ENCODE measurements around the gene MUC5B.
"Not testable (repeated sequence)": the region's sequence is repeated elsewhere in the genome, so short reads cannot be mapped to it uniquely, and the experiment has no call there.

The MUC5B gene

DNA sequence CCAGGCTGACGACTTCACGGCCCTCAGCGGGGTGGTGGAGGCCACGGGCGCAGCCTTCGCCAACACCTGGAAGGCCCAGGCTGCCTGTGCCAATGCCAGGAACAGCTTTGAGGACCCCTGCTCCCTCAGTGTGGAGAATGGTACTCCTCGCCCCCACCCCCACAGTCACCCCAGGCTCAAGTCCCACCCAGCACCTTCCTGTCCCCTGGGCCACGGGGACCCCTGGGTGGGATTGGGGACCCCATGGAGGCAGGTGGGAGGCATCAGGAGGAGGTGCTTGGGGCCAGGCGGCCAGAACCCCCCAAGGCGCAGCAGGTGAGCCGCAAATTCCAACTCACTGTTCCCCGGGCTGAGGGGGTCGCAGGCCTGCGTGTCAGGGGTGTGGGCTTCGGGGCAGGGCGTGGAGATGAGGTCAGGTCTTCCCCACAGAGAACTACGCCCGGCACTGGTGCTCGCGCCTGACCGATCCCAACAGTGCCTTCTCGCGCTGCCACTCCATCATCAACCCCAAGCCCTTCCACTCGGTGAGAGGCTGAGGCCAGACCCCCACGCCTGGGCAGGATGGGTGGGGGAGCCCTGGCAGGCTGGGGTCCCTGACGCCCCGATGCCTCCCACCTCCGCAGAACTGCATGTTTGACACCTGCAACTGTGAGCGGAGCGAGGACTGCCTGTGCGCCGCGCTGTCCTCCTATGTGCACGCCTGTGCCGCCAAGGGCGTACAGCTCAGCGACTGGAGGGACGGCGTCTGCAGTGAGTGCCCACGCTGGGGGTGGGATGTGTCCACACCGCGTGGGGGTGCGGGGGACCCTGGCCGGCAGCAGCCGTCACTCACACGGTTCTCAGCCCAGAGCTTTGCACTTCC, 9.4 kb downstream of the MUC5B start:
- DNase-seq (ENCODE audit: low read depth in 2 of 2) = no peak

DNA sequence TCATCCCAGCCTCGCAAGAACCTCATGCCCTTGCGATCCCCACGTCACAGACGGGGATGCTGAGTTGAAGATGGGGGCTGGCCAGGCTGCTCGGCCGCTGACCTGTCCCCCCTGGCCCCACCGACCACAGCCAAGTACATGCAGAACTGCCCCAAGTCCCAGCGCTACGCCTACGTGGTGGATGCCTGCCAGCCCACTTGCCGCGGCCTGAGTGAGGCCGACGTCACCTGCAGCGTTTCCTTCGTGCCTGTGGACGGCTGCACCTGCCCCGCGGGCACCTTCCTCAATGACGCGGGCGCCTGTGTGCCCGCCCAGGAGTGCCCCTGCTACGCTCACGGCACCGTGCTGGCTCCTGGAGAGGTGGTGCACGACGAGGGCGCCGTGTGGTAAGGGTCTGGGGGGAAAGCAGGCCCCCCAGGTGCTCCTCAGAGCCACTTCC, 10.0 kb downstream of the MUC5B start:
- DNase-seq (ENCODE audit: low read depth in 2 of 2) = no peak

DNA sequence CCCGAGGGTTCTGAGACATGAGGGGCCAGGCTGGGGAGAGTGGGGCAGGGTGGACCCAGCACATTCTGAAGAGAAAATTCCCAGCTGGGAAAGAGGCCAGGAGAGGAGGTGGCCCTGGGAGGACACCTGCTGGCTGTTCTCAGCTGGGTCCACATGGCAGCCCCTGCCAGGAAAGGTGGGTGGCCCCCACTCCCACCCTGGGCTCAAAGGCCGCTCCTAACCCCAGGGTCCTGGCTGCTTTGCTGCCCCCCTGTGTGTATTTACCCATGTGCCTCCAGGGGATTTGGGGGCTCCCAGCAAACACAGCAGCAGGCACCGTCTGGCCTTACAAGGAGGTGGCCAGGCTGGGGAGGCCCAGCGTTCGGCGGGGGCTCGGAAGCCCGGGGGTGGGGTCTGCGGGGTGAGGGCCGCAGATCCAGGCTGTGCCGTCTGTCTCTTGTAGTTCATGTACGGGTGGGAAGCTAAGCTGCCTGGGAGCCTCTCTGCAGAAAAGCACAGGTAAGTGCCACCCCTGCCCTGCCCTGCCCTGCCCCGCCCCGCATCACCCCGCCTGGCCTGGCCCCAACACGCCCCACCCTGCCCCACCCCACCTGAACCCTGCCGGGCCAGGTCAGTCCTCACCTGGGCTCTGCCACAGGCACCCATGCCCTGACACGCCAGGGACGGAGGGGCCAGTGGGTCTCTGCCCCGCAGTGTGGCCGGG, 10.6 kb downstream of the MUC5B start:
- no peak for DNase-seq (ENCODE audit: low read depth in 2 of 2)

DNA sequence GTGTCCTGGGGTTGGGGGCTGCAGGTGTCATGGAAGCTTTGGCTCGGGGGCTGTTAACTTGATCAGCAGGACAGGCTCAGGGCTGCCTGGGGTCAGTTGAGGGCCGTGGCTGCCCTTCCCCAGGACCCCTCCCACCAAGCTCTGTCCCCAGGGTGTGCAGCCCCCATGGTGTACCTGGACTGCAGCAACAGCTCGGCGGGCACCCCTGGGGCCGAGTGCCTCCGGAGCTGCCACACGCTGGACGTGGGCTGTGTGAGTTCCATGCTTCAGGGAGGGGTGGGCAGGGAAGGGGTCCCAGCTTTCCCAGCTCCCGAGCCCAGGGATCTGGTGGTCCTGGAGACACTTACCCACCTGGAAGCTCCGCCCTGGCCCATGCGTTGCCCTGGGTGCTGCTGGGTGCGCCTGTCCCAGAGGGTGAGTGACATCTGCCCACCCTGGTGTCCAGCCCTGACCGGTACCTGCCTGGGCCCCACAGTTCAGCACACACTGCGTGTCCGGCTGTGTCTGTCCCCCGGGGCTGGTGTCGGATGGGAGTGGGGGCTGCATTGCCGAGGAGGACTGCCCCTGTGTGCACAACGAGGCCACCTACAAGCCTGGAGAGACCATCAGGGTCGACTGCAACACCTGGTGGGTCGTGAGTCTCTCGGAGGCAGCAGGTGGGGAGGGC, 11.3 kb downstream of the MUC5B start:
- no peak for DNase-seq (ENCODE audit: low read depth in 2 of 2)

DNA sequence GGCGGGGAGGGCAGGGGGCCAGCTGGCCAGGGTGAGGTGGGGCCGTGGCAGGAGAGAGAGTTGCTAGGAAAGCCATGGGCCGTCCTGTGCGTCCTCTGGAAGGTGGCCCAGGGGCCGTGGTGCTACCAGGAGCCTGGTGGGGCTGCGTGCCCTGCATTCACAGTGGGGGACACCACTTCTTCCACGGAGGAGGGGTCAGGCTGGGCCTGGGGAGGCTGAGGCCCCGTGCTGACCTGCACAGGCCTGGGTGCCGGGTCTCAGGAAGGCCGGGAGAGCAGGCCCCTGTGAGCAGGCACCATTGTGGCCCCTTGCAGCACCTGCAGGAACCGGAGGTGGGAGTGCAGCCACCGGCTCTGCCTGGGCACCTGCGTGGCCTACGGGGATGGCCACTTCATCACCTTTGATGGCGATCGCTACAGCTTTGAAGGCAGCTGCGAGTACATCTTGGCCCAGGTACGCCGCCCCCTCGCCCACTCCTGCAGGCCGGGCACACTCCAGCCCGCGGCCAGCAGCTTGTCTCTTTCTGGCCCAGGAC, 12.0 kb downstream of the MUC5B start:
- DNase-seq (ENCODE audit: low read depth in 2 of 2) = no peak

DNA sequence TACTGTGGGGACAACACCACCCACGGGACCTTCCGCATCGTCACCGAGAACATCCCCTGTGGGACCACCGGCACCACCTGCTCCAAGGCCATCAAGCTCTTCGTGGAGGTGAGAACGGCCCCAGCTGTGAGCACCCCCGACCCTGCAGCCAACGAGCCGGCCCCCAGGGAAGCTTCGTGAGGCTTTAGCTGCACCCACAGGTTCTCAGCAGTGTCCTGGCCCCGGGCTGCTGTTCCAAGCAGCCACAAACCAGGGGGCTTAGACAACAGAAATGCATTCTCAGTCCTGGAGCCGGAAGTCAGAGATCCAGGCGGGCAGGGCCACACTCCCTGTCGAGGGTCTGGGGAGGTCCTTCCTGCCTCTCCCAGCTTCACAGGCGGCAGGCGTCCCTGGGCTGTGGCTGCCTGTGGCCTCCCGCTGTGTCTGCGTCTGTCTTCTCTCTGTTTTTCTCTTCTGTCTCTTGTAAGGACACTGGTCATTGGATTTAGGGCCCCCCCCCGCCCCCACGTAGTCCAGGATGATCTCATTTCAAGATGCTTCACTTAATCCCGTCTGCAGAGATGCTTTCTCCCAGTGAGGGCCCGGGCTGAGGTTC, 12.5 kb downstream of the MUC5B start:
- DNase-seq (ENCODE audit: low read depth in 2 of 2) = no peak

DNA sequence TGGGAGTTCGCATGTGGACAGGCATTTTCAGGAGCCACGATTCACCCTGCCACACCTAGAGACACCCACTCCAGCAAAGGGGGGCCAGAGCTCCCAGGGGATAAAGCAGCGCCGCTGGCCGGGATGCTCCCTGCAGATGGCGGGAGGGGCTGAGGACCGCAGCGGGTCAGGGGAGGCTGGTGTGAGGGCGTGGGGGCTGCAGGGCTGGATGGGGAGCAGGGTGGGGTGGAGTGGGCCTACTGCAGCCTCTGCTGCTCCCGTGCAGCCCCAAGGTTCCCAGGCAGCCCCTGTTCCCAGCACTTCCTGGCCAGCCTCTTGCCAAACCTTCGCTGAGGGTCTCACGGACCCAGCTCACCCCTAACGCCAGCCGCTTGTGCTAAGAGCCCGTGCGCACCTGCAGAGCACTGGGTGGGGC, 13.0 kb downstream of the MUC5B start:
- no peak for DNase-seq (ENCODE audit: low read depth in 2 of 2)

DNA sequence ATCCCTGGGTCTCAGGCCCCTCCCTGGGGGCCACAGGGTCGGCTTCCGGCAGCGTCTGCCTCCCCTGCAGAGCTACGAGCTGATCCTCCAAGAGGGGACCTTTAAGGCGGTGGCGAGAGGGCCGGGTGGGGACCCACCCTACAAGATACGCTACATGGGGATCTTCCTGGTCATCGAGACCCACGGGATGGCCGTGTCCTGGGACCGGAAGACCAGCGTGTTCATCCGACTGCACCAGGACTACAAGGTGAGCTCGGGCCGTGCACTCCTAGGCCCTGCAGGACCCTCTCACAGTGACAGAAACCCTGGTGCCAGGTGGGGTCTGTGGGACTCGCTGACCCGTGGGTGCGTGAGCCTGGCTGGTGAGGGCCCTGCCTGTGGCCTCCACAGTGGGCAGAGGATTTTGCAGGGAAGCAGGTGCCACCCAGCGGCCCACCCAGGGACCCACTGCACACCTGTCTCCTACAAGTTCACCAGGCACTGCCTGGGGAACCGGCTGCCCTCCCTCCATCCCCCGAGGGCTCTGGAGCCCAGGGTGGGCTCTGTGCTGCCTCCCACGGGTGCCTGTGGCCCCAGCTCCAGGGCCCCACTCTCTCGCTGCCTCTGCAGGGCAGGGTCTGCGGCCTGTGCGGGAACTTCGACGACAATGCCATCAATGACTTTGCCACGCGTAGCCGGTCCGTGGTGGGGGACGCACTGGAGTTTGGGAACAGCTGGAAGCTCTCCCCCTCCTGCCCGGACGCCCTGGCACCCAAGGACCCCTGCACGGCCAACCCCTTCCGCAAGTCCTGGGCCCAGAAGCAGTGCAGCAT, 13.7 kb downstream of the MUC5B start:
- DNase-seq (ENCODE audit: low read depth in 2 of 2) = no peak

DNA sequence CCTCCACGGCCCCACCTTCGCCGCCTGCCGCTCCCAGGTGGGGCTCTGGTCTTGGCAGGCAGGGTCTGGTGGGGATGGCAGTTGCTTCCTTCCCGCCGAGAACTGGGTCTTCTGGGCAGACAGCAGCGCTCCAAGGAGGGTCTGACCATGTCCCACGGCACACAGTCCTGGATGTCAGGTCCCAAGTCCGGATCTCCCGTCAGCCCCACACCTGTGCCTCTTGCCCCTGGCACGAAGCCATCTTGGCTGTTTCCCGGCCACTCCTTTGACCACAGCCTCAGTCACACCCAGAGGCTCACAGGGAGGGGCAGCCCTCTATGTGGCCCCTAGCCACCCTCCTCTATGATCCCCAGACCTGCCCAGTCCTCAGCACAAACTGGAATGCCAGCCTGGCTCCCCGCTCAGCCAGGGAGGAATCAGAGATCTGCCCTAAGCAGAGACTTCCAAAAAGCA, 14.3 kb downstream of the MUC5B start:
- DNase-seq (ENCODE audit: low read depth in 2 of 2) = no peak

DNA sequence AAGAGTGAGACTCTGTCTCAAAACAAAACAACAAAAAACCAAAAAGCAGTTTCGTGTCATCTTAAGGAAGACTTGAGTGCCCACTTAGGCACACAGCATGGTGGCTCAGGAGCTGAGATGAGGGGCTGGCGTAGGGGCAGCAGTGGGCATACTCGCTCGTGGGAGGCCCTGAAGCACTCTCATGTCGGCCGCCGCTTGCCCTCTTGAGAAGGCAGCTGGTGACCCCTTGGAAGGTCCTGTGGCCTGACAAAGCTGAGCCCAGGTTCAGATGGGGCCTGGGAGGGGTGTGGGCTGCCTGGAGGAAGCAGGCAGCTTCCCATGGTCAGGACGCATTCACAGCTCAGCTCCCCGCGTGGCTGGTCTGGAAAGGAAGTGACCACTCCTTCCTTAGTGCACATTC, 15.0 kb downstream of the MUC5B start:
- DNase-seq (ENCODE audit: low read depth in 2 of 2) = no peak

DNA sequence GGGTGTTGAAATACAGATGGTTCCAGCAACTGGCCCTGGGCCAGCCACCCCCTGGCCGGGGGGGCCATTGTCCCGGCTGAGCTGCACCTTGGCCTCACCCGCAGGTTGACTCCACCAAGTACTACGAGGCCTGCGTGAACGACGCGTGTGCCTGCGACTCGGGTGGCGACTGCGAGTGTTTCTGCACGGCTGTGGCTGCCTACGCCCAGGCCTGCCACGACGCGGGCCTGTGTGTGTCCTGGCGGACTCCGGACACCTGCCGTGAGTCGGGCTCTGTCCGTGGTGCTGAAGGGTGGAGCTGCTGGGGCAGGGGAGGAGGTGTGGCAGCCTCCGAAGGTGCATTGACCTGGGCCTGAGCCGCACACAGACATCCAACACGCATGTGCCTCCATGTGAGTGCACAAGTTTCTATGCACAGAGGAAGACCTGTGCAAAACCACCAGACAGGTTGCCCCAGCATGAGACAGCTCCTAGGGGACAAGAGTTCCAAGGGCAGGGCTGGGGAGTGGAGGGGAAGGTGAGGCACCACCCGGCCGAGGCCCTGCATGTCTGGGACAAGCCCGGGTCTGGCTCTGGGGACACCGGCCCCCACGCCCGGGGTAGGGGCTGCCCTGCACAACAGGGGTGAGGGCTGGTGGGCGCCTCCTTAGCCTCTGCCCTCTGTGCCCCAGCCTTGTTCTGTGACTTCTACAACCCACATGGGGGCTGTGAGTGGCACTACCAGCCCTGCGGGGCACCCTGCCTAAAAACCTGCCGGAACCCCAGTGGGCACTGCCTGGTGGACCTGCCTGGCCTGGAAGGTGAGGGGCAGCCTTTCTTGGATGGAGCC, 16.1 kb downstream of the MUC5B start:
- DNase-seq (ENCODE audit: low read depth in 2 of 2) = no peak

DNA sequence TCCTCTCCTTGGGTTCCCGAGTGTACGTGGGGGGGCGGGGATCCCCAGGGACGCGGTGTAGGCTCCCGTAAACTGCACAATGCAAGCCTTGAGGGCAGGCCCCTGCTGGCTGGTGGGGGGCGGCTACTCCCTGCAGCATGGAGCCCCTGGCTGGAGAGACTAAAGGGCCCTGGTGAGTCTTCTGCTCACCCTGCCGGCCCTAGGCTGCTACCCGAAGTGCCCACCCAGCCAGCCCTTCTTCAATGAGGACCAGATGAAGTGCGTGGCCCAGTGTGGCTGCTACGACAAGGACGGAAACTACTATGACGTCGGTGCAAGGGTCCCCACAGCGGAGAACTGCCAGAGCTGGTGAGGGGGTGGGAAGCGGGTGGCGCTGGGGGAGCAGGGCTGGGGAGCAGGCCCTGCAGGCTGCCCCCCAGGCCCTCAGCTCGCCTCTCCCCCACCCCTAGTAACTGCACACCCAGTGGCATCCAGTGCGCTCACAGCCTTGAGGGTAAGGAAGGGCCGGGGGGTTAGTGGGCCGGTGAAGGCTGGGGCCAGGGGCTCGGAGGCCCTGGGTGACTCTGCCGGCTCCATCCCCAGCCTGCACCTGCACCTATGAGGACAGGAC, 16.8 kb downstream of the MUC5B start:
- no peak for DNase-seq (ENCODE audit: low read depth in 2 of 2)

DNA sequence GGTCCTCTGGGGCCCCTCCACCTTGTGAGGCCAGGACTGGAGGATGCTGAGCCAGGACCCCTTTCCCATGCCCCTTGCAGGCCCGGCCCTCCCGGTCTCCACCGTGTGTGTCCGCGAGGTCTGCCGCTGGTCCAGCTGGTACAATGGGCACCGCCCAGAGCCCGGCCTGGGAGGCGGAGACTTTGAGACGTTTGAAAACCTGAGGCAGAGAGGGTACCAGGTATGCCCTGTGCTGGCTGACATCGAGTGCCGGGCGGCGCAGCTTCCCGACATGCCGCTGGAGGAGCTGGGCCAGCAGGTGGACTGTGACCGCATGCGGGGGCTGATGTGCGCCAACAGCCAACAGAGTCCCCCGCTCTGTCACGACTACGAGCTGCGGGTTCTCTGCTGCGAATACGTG, 17.9 kb downstream of the MUC5B start:
- no peak for DNase-seq (ENCODE audit: low read depth in 2 of 2)

DNA sequence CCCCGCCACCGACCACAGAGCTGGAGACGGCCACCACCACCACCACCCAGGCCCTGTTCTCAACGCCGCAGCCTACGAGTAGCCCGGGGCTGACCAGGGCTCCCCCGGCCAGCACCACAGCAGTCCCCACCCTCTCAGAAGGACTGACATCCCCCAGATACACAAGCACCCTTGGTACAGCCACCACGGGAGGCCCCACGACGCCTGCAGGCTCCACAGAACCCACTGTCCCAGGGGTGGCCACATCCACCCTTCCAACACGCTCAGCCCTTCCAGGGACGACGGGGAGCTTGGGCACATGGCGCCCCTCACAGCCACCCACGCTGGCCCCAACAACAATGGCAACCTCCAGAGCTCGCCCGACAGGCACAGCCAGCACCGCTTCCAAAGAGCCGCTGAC, 18.8 kb downstream of the MUC5B start:
- no peak for DNase-seq (ENCODE audit: low read depth in 2 of 2)

DNA sequence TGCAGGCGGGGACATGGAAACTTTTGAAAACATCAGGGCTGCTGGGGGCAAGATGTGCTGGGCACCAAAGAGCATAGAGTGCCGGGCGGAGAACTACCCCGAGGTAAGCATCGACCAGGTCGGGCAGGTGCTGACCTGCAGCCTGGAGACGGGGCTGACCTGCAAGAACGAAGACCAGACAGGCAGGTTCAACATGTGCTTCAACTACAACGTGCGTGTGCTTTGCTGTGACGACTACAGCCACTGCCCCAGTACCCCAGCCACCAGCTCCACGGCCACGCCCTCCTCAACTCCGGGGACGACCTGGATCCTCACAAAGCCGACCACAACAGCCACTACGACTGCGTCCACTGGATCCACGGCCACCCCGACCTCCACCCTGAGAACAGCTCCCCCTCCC, 19.4 kb downstream of the MUC5B start:
- DNase-seq (ENCODE audit: low read depth in 2 of 2) = no peak

DNA sequence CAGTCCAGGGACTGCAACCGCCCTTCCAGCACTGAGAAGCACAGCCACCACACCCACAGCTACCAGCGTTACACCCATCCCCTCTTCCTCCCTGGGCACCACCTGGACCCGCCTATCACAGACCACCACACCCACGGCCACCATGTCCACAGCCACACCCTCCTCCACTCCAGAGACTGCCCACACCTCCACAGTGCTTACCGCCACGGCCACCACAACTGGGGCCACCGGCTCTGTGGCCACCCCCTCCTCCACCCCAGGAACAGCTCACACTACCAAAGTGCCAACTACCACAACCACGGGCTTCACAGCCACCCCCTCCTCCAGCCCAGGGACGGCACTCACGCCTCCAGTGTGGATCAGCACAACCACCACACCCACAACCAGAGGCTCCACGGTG, 19.9 kb downstream of the MUC5B start:
- DNase-seq (ENCODE audit: low read depth in 2 of 2) = not testable (repeated sequence)

DNA sequence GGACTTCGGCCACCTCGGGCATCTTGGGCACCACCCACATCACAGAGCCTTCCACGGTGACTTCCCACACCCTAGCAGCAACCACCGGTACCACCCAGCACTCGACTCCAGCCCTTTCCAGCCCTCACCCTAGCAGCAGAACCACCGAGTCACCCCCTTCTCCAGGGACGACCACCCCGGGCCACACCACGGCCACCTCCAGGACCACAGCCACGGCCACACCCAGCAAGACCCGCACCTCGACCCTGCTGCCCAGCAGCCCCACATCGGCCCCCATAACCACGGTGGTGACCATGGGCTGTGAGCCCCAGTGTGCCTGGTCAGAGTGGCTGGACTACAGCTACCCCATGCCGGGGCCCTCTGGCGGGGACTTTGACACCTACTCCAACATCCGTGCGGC, 20.7 kb downstream of the MUC5B start:
- not testable (repeated sequence) for DNase-seq (ENCODE audit: low read depth in 2 of 2)

DNA sequence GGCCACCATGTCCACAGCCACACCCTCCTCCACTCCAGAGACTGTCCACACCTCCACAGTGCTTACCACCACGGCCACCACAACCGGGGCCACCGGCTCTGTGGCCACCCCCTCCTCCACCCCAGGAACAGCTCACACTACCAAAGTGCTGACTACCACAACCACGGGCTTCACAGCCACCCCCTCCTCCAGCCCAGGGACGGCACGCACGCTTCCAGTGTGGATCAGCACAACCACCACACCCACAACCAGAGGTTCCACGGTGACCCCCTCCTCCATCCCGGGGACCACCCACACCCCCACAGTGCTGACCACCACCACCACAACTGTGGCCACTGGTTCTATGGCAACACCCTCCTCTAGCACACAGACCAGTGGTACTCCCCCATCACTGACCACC, 21.7 kb downstream of the MUC5B start:
- DNase-seq (ENCODE audit: low read depth in 2 of 2) = not testable (repeated sequence)

DNA sequence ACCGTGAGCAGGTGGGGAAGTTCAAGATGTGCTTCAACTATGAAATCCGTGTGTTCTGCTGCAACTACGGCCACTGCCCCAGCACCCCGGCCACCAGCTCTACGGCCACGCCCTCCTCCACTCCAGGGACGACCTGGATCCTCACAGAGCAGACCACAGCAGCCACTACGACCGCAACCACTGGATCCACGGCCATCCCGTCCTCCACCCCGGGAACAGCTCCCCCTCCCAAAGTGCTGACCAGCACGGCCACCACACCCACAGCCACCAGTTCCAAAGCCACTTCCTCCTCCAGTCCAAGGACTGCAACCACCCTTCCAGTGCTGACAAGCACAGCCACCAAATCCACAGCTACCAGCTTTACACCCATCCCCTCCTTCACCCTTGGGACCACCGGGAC, 22.9 kb downstream of the MUC5B start:
- not testable (repeated sequence) for DNase-seq (ENCODE audit: low read depth in 2 of 2)

DNA sequence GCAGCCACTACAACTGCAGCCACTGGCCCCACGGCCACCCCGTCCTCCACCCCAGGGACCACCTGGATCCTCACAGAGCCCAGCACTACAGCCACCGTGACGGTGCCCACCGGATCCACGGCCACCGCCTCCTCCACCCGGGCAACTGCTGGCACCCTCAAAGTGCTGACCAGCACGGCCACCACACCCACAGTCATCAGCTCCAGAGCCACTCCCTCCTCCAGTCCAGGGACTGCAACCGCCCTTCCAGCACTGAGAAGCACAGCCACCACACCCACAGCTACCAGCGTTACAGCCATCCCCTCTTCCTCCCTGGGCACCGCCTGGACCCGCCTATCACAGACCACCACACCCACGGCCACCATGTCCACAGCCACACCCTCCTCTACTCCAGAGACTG, 23.4 kb downstream of the MUC5B start:
- not testable (repeated sequence) for DNase-seq (ENCODE audit: low read depth in 2 of 2)
